Measurements from ENCODE around the gene SSX2IP.

DNA sequence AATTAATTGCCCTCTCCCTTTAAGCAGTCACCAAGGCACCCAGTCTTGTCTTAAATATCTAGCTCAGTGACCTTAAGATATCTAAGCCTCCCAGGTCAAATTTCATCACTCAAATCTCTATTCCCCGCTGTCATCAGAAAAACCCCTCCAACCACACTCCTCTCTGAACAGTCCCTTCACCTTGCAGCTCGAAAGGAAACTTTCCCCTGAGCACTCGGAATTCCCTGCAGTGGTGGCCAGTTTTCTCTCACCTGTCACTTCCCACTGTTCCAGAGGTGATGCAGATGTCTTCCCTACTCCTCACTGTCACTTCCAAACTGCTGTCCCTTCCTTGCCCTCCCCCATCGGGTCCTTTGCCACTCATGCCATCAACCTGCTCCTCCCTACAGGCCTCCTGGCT is 15.3 kb upstream of the SSX2IP start:
- TF ChIP-seq, protein P1, sequence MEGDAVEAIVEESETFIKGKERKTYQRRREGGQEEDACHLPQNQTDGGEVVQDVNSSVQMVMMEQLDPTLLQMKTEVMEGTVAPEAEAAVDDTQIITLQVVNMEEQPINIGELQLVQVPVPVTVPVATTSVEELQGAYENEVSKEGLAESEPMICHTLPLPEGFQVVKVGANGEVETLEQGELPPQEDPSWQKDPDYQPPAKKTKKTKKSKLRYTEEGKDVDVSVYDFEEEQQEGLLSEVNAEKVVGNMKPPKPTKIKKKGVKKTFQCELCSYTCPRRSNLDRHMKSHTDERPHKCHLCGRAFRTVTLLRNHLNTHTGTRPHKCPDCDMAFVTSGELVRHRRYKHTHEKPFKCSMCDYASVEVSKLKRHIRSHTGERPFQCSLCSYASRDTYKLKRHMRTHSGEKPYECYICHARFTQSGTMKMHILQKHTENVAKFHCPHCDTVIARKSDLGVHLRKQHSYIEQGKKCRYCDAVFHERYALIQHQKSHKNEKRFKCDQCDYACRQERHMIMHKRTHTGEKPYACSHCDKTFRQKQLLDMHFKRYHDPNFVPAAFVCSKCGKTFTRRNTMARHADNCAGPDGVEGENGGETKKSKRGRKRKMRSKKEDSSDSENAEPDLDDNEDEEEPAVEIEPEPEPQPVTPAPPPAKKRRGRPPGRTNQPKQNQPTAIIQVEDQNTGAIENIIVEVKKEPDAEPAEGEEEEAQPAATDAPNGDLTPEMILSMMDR (IDR thresholded peaks at IDR 0.05 in 8 of 11, conservative IDR thresholded peaks at IDR 0.05 in 3 of 11): no peak
- no peak for TF ChIP-seq POLR2AphosphoS5 (IDR thresholded peaks at IDR 0.05)
- TF ChIP-seq POLR2A (IDR thresholded peaks at IDR 0.05): no peak
